Activated CD8-positive, alpha-beta memory T cell treated with anti-CD3 and anti-CD28 coated beads for 24 hours (primary cell): ENCODE measurements around the gene POLR2E.
"Not testable (repeated sequence)": the region's sequence is repeated elsewhere in the genome, so short reads cannot be mapped to it uniquely, and the experiment has no call there.

Source experiments
- DNase-seq: peaks from one replicate; pipeline ENCODE4 v3.0.0-alpha.2; 2020

The POLR2E gene

GRCh38 chr19:1094978-1095701 is at the start of gene POLR2E:
Gene POLR2E (minus strand): TSS chr19:1095375. CDS start chr19:1095315, 60 bp downstream.
- peak; percentile 100 for DNase-seq

GRCh38 chr19:1144741-1145140 is 49.6 kb upstream of the POLR2E start:
- no peak for DNase-seq

GRCh38 chr19:1143828-1144399 is 48.7 kb upstream of the POLR2E start:
- no peak for DNase-seq

- no peak for DNase-seq
Measured at GRCh38 chr19:1141944-1142343, 46.8 kb upstream of the POLR2E start.

- DNase-seq, result no peak
Measured at GRCh38 chr19:1140272-1141027, 45.3 kb upstream of the POLR2E start.

- no peak for DNase-seq
Measured at GRCh38 chr19:1139126-1139525, 44.0 kb upstream of the POLR2E start.

GRCh38 chr19:1138121-1138520 is 42.9 kb upstream of the POLR2E start:
- no peak for DNase-seq

GRCh38 chr19:1136621-1137317 is 41.6 kb upstream of the POLR2E start:
- no peak for DNase-seq

GRCh38 chr19:1136201-1136600 is 41.0 kb upstream of the POLR2E start:
- DNase-seq, result no peak

- no peak for DNase-seq
Measured at GRCh38 chr19:1135454-1135853, 40.3 kb upstream of the POLR2E start.

GRCh38 chr19:1134431-1134830 is 39.3 kb upstream of the POLR2E start:
- no peak for DNase-seq

- DNase-seq, result peak; percentile 87
Measured at GRCh38 chr19:1133471-1133929, 38.3 kb upstream of the POLR2E start.

GRCh38 chr19:1132552-1133383 is 37.6 kb upstream of the POLR2E start:
- no peak for DNase-seq

- DNase-seq, result peak; percentile 92
Measured at GRCh38 chr19:1131718-1132551, 36.8 kb upstream of the POLR2E start.

GRCh38 chr19:1130771-1131717 is 35.9 kb upstream of the POLR2E start:
- DNase-seq, result peak; percentile 77

- no peak for DNase-seq
Measured at GRCh38 chr19:1129535-1129934, 34.4 kb upstream of the POLR2E start.

- not testable (repeated sequence) for DNase-seq
Measured at GRCh38 chr19:1129084-1129483, 33.9 kb upstream of the POLR2E start.

- no peak for DNase-seq
Measured at GRCh38 chr19:1128106-1128505, 32.9 kb upstream of the POLR2E start.

GRCh38 chr19:1126984-1127760 is 32.0 kb upstream of the POLR2E start:
- DNase-seq, result no peak
